Amniotic epithelial cell (primary cell): ENCODE data around the gene QRFP.
A peak's percentile ranks its signal among the peaks of the same experiment; 100 is the strongest.

Experiments used
- DNase-seq: peaks from one replicate; pipeline ENCODE4 v3.0.0-alpha.2; 2010; ENCODE audit warnings: low read depth

The QRFP gene

DNA sequence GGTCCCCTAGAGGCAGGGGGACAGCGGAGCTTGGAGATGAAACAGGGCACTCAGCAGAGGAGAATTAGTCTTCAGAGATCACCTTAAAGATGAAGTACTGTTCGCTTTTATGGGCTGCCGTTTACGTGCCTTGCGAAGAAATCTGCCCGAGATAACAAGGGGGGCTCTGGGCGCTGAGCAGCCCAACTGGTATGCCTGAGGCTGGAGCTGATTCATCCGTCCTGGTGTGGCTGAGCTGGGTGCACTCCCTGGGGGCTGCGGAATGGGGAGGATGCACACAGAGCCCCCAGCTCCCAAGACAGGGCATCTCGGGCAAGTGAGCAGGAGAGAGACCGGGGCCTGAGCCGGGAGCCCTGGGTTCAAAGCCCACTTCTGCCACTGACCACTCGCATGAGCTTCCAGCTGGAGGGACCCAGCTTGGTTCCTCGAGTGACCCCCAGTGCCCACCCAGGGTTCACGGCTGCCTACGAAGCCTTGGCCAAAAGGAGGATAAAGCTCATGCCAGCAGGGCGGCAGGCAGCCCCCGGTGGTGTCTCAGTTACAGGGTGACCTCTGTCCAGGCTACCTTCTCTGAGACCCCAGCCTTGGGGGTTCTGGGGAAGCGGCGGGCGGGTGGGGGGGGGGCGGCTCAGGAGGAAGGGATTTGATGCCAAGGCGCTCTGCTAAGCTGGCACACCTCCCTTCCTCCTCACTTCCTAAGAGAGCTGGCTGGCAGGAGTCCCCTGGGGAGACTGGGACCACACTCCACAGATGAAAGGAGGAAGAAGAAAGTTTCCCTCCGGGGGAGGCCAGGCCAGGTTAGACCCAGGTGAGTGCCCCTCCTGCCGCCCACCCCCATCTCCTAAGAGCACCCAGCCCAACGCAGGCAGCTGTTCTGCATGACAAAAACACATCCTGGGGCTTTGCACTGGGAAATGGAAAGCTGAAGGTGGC, 36.8 kb upstream of the QRFP start:
- DNase-seq, result peak; percentile 77

- no peak for DNase-seq
Observed at GRCh38 chr9:130932255-130933079, 35.9 kb upstream of the QRFP start.

DNA sequence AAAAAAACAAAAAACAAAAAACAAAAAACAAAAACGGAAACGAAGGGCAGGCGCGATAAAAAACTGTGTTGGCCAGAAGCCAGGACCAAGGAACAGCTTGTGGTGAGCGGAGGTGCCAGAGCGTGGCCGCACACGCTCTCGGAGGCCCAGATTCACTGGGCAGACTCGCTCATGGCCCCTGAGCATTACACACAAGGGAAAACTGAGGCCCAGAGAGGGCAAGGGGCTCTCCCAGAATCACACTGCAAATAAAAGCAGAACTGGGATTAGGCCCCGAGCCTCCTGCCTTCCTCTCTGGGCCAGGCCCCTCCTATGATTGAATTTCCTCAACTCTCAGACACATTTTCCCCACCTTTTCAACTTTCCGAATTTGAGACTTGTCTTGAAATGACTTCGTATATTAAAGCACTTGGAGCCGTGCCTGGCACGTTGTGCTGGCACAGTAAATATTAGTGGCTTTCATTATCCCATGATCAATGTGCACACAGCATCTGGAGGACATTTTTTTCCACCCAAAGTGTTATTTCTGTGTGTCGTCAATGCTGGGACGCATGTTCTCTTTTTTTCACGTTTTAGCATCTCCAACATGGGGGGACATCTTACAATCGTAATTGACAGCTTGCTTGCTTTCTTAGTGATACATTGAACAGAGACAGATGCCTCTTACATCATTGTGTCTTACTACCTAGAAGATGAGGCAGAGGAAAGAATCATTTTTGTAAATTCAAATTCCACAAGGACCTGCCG, 35.1 kb upstream of the QRFP start:
- DNase-seq, result no peak

- no peak for DNase-seq
Observed at GRCh38 chr9:130930804-130931349, 34.3 kb upstream of the QRFP start.

DNA sequence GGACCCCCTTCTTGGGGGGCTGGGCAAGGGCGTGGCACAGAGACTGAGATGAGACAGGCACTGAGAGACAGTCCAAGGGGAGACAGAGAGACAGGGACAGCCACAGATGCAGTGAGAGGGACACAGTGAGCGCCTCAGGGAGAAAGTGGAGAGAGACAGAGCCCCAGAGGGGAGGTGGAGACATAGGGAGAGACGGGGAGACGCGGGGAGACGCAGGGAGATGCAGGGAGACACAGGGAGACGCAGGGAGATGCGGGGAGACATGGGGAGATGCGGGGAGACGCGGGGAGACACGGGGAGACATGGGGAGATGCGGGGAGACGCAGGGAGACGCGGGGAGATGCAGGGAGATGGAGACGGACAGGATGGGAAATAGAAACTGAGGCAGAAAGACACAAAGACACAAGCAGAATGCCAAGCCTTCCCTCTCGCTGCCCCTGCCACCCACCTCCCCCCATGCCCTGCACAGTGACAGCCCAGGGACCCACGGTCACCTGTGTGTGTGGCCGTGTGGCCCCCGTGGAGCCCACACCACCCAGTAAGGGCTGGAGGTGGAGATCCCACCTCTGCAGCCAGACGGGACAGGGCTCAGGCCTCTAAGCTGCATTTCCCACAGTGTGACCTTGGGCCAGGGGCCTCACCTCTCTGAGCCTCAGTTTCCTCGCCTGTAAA, 33.7 kb upstream of the QRFP start:
- DNase-seq, result no peak

DNA sequence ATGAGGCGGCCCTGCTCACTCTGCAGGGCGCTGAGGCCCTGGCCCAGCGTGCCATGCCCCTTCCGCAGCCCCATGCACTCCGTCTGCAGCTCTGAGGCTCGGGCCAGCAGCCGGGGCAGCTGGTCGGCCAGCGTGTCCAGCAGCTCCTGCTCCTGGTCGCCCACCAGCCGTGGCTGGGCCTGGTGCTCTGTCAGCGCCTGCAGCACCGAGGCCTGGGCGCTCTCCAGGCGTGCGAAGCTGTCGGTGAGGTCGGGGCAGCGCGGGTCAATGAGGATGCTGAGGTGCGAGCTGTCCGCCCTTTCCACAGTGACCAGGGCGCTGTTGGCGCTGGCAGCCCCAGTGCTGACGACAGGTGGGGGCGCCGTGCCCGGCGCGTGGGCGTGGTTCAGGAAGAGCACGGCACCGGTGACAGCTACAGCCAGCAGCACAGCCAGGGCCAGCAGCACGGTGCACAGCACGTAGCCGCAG, 33.0 kb upstream of the QRFP start:
- DNase-seq, result no peak

GRCh38 chr9:130927995-130928900, 31.6 kb upstream of the QRFP start:
- peak; percentile 71 for DNase-seq

GRCh38 chr9:130927338-130927737, 30.7 kb upstream of the QRFP start:
- DNase-seq, result no peak

- no peak for DNase-seq
Observed at GRCh38 chr9:130925050-130925678, 28.6 kb upstream of the QRFP start.

- no peak for DNase-seq
Observed at GRCh38 chr9:130924448-130924788, 27.8 kb upstream of the QRFP start.

GRCh38 chr9:130923611-130924447, 27.2 kb upstream of the QRFP start:
- DNase-seq, result no peak

DNA sequence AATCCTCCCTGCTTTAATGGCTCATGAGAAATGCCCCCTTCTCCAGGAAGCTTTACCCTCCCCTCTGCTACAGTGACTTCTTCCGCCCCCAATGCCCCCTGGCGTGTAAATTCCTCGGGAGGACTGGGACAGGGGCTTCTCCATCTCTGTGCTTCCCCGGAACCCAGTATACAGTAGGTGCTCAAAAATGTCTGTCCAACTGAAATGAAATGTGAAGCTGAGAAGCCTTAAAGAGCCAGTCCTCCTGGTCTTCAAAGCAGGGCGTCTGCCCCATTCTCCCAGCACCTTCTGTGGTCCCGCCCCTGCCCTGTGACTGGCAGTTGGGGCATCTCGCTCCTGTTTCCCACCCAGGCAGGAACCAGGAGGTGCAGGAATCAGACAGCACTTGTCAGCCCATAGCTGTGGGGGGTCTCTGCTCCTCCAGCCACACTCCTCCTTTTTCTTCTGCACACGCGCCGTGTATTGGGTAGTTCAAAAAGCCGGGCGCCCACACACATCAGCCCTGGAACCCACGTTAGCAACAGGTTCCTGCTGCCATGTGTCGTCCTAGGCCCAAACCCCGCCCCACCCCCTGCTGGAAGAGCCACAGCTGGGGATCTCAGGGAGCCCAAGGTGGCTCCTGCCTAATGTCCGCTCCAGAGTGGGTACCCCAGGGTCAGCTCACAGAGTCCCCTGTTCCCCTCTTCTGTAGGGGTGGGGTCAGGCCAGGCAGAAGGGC, 26.4 kb upstream of the QRFP start:
- DNase-seq, result no peak

DNA sequence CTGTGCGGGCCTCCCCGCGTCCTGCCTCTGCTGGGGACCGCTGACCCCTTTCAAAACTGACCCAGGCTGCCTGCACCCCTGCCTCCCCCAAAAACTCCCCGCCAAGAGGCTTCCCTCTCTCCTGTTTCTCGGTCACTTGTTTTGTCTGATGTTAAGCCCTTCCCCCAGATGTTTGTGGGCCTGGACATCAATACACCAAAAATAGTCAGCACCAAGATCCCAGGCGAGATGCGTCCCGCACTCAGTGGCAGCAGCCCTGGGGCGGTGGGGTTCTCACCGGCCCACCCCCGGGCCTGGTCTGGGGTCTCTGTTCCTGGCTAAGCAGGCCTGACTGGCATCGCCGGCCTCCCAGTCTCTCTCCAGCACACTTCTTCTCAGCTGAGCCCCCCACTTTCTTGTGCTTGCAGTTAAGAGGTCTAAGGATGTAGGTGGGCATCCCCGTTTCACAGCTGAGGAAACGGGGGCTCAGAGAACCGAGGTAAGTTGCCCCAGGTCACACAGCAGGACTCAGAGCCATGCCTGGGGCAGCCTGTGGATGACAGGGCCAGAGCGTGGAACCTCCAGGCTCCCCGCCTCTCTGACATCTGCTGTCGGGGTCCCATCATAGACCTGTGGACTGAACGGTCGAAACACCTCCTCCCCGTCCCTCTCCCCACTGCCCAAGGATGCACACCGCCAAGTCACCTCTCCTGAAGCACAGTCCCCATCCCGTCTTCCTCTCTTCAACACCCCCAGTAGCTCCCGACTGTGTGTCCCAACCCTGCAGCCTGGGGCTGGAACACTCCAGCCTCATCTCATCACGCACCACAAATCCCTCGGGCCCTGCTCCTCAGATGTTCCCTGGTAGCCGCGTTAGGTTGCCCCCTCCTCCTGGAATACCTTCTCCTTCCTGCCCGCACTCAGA, 25.6 kb upstream of the QRFP start:
- no peak for DNase-seq

- no peak for DNase-seq
Observed at GRCh38 chr9:130921300-130921988, 24.8 kb upstream of the QRFP start.

DNA sequence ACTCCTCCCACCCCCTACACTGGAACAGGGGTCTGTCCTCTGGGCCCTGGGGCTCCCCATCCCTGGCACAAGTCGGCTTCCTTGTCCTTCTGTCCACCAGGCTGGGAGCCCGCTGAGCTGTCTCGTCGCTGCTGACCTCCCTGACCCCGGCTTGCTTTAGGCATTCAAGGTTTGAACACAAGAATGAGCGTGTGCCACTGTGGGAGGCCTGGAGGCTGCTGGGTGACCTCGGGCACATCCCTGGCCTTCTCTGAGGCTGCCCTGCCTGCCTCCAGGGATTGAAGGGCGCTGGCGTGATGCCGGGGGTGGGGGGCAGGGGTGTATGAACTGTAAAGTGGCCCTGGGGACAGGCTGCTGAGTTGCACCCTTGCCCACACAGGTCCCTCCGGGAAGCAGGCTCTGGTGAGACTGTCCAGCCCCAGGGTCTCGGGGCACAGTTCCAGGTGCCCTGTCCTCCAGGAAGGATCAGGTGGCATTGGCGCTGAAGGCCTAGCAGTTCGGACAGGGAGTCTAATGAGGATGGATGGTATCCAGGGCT, 24.2 kb upstream of the QRFP start:
- no peak for DNase-seq

DNA sequence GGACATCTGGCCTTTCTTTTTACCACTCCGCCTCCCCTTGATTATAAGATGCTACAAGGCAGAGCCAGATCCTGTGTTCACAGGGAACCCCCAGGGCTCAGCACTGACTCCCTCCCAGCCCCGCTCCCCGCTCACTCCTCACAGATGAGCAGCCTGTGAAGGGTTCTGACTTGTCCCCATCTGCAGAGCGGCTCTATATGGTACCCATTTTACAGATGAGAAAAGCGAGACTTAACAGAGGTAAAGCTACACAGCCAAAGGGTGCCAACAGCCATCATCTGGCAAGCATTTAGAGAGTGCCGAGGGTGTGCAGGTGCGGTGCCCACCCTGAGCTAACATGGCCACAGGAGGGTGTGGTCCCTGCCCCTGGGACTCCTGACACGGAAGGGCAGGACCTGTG, 23.6 kb upstream of the QRFP start:
- no peak for DNase-seq
